SW480 (cell line): ENCODE results near the gene GRID1.

Source experiments
- DNase-seq: peaks from one replicate; pipeline ENCODE4 v3.0.0-alpha.2; 2016; ENCODE audit warnings: low spot score

Gene GRID1

DNA sequence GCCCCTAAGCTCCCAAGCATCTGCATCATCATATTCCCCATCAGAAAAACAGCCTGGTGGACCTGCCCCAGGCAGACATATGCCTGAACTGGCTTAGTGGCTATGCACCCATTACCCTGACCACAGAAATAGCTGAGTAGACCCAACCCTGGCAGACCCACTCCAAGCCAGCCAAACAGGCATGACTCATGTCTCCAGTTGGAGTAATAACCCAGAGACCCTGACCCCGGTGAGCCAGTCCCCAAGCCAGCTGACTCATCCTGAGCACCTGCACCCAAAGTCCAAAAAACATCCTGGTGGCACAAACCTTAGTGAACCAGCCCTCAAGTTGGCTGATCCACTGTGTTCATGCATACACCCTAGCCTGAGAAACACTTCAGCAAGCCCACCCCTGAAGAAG lies 555.9 kb downstream of the GRID1 start:
- no peak for DNase-seq

DNA sequence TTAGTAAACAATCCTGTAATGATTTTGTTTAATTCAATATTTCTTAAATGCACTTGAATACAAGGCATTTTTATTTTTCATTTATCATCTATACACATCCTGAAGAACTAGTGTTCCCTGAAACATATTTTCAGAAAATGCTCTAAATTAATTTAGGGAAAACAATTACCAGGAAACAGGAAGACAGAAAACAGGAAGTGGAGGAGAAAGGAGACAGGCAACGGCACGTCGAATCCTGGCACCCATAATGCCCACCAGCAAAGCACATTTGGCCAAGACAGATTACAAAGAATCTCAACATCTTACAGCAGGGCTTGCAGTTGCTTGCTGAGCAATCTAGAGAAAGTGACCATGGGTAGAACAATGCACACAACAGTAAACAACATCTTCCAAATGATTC lies 571.1 kb downstream of the GRID1 start:
- DNase-seq, result no peak

DNA sequence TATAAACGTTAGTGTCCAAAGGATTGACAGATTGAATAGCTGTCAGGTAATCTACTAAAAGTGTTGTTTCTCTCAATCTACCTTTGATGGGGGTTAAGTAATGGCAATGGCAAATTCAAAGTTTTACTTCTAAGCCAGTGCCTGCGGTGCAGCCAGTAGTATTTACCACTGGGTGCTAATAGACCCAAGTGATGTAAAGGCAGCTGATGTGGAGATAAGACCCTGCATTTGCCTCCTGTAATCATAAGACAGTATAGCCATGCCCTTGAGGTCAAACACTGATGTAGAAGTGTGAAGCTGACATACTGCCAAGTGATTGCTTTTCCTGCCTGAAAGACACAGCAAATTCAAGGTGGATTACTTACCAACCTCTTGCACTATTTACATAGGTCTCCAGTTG lies 572.0 kb downstream of the GRID1 start:
- no peak for DNase-seq

DNA sequence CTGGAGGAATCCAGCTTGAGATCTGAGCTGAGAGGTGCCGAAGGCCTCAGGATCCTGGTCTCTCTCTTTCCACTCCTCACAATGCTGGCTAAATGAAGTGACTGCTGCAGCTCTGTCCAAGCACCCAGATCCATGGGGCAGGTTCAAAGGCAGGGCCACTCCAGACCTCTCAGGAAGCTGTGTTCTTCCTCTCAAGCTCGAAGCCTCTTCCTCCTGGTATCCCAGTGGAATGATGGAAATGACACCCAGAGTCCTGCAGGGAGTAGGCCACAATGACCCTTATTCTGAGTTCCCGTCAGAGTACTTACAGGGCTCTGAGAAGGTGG lies 574.1 kb downstream of the GRID1 start:
- no peak for DNase-seq

DNA sequence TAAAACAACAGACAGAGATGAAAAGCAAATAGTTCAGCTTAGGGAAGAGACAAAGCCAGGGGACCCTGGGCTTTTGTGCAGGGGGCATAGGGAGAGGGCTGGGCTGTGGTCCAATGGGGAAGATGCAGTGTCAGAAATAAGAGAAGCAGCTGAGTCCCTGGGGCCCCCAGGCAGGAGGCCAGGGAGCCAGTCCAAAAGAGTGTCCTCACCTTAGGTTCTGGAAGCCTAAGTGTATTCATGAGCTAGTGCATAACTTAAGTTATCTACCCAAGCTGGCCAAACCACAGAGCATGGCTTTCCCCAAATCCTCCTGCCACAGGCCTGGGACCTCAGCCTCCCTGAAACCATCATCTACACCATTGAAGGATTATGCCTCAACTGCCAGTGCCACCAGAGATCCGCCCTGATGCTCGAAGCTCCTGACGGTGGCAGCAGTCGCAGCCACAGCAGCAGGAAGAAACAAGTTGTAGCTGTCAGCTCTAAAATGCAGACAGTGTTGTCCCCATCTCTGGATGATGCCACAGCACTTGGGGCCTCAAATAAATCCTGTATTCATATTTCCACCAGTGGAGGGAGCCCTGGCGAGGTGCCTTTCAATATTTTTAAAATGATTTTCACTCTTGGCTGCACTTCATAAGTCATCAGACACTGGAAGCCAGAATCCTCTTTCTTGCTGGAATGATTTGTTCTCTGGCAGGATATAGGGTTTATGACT lies 574.6 kb downstream of the GRID1 start:
- DNase-seq, result peak; percentile 4

DNA sequence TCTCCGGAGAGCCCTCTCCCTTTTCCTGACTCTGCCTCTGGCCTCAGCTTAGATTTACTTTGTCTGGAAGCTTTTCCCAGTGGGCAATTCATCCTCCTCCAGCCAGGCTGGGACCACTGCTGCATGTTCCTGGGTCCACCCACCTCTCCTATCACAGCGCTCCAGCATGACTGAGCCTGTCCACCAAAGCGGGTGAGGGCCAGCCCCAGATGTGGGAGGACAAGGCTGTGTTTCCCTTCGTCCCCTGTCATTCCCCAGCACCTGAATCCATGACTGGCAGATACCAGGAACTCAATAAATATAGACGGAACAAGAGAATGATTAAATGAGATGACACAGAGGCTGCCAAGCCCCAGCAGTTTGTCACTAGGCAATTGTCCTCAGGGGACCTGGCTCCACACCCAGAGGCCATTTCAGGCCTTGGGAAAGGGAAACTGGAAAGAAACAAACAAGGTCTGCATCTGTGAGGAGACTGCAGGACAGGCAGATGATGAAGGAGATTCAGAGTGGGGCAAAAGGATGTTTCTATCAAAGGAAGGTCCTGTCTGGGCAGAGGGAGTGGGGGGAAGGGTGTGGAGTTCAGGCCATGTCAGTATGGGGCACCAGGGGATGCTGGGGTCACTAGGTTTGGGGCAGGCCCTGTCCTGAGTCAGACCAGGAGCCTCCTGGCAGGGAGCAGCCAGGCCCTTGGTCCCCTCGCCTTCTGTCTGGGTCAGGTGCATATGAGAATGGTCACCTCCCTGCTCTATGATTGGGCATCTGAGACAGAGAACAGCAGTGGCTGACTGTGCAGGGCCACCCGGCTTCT lies 576.4 kb downstream of the GRID1 start:
- DNase-seq, result no peak

DNA sequence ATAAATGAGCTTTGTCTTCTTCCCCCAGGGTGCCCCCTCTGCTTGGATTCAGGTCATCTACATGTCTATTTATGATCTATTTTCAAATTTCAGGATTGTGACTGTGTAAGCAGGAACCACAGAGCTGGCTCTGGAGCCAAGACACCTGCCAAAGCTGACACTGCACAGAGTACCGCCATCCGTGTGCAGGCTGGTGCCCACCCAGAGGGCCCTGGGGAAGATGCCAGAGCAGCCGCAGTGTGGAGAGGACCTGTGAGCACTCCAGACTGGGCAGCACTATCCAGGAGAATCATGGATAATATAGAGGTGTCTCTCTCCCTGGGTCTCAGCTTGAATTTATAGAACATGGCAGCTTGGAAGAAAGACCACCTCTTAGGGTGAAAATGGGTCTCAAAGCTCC lies 577.5 kb downstream of the GRID1 start:
- no peak for DNase-seq

DNA sequence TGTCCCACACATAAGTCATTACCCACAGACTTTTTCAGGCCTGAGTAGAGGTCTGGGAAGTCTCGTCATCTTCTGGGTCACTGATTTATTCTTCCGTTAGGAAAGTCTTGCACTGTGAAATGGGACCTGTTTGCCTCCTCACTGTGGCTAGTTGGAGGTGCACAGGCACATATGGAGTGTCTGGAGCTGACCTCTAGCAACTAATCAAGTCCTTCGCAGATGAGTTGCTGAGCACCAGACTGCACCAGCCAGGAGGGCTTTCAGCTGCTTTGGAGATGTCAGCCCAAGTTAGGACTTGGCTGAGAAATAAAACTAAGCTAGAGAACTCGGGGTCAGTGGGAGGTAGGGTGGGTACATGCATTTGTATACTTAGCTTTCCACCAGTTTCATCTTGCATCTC lies 578.0 kb downstream of the GRID1 start:
- no peak for DNase-seq

DNA sequence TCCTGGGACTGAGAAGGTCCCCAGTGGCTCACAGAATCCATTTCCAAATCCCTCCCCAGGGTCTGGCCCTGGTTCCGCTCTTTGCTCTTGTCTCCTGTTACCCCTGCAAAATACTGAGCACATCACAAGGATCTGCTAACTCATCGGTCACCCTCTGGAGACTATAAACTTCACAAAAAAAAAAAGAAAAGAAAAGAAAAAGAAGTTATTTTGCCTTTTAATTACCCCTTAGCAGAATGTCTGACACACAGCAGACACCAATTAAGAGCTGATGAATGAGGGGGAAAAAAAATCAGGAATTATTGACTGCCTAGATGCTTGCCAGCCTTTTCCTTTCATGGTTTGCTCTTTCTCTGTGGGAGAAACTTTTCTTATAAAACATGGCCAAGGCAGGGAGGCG lies 578.7 kb downstream of the GRID1 start:
- DNase-seq, result no peak

DNA sequence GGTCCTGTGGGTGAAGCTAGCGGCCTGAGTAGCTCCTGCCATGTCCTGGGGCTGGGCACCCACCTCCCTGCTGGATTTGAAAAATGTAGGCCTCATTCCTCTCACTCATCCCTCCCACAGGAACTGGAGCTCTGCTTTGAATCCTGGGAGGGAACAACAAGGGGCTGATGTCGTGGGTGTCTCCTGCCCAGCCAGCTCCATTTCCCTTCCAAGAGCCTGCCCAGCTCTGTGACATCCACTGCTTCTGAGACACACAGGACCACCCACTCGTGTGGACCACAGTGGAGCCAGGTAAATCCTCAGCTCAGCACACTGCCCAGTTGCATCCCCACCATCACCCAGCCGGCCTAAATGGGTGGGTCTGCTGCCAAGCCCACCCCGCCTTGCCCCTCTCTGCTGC lies 579.2 kb downstream of the GRID1 start:
- DNase-seq, result no peak

DNA sequence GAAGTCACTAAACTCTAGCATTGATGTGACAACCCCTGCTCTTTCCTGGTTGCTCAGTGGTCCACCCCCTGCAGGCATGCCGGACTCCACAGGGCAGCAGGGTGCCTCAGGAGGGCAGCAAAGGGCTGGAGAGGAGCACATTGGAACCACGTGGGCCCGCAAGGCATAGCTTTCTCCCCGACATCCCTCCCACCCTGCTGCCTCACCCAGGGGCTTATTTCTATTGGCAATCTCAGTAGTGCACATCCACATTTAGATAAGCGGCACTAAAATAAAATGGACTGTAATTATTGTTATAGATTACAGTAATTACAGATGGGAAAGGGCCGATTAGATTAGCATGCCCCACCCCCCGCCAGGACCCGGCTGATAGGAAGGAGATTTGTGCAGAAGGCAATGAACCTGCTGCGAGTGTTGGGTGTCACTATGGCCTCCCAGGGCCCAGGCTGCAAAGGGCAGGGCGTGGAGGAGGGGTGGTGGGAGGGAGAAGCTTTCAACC lies 580.1 kb downstream of the GRID1 start:
- peak; percentile 18 for DNase-seq

DNA sequence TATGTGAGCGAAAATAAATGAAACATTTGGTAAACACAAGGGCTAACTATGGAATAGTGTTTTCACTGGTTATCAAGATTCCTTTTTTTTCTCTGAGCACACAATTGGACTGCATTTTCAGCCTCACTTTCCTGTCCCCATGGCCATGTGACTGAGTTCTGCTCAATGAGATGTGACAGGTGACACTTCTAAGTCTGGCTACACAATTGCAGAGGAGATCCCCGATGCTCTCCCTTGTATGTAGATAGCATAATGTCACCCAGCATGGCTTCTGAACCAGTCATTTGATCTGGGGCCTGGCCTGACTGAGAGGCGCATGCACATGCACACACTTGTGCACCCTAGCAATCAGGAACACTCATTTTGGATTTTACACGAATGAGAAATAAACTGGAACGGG lies 581.8 kb downstream of the GRID1 start:
- no peak for DNase-seq

DNA sequence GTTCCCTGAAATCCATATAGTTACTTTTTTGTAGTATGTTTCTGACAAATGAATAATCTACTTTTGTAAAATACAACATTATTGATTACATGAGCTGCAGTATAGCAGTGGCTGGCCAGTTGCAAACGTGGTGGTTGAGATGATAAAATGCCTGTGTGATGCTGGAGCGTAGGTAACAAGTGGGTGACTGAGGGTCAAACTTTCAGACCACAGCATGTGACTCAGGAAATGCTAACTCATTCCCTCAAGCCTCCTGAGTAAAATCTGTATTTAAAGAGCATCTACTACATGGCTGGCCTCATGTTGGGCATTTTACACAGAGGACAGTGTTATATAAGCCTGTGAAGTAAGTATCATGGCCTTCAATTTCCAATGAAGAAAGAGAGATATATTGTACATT lies 585.2 kb downstream of the GRID1 start:
- DNase-seq, result no peak

DNA sequence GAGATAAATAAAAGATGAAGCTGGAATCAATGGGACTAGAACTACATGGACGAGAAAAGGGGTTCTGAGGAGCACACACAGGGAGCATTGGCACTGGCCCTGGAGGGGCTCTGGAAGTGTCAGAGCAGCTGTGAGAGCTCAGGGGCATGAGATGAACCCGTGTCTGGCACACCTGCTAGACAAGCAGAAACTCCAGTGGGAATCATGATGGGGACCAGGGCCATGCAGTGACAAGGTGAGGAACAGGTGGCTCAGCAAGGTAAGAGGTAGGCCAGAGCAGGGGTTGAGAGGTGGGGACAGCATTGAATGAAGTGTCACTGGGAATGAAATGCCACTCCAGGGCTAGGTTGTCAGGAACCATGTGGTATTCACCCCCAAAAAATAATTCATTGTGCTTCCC lies 588.5 kb downstream of the GRID1 start:
- DNase-seq, result no peak

DNA sequence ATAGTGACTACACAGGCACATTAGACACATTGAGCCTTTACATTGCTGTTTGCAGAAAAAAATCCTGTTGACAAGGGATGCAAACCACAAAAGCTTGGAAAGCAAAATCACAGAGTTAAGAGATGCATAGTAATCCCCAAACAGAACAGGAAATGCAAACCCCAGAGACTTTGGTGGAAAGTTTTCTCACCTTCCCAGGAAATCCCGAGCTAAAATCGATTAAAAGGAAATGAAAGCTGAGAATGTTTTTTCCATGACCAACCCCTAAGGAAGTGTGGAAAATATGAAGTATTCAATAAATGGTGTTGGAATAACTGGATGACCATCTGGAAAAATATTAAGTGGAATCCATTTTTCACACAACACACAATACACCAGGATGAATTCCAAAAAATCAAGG lies 598.7 kb downstream of the GRID1 start:
- no peak for DNase-seq

DNA sequence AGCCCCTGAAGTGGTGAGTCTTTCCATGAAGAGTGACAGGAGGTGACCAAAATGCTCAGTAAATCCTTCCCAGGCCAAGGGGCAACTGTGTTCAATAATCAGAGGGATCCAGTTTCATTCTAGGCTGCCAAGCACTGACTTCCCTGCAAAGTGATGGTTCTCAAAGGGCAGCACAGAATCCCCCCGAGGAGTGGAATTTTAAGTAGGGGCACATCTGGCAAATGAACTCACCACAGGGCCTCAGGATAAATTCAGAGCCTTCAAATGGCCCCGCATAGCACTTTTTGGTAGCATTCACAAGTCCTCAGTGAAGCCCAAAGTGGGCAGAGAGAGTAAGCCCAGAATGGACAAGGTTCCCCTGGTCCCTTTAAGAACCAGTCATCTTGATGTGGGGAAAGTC lies 602.5 kb downstream of the GRID1 start:
- DNase-seq, result no peak

DNA sequence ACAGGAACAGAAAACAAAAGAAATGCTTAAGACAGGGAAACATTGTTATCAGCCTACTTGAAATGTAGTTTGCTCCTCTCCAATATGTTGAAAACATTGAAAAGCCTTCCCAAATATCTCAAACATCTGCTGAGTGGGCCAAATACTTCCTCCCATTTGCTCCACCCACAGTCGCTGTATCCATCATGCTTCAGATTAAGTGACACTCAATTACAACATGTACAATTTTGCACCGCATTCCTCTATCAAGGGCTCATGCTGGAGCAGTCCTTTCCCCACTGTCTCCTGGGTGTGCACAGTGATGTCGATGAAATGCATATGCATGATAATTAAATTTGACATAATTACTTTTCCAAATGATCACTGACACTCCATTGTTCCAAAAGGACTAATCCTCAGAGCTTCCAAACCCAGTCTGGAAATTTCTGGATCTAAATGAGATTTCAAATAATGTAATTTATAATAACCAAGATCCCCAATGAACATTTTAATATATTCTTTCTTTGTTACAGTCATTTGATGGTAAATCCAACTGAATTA lies 604.6 kb downstream of the GRID1 start:
- DNase-seq, result no peak

DNA sequence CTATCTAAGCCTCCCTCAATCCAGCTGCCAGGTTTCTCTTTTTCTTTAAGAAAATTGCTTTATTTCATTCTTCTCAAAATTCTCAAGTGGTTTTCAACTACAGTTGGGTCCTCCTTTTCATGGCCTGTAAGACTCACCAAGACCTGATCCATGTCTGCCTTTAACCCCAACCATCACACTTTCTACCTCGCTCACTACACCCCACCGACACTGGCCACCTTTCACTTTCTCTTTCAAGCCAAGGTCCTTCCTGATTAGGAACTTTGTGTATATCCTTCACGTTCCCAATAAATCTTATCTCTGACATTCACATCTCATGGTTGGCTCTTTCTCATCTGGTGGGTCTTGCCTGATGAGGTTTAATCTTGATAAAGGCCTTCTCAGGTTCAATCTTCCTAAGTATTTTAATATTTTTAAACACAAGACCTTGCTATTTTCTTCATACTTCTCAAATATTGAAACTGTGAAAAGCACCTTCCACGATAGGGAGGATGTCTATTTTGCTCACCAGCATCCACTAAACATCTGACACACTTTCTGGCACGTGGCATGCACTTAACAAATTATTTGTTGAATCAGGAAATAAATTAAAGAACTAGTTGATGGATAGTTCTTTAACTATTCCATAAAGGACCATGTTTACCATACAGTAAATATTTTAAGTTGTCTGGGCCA lies 624.8 kb downstream of the GRID1 start:
- DNase-seq, result no peak

DNA sequence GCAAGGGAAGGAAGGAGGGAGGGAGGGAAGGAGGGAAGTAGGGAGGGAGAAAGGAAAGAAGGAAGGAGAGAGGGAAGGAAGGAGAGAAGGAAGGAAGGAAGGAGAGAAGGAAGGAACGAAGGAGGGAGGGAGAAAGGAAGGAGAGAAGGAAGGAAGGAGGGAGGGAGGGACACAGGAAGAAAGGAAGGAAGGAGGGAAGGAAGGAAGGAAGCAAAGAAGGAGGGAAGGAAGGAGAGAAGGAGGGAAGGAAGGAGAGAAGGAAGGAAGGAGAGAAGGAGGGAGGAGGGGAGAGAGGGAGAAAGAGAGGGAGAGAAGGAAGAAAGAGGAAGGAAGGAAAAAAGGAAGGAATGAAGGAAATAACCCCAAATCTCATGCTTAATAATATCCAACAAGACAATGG lies 630.6 kb downstream of the GRID1 start:
- no peak for DNase-seq

DNA sequence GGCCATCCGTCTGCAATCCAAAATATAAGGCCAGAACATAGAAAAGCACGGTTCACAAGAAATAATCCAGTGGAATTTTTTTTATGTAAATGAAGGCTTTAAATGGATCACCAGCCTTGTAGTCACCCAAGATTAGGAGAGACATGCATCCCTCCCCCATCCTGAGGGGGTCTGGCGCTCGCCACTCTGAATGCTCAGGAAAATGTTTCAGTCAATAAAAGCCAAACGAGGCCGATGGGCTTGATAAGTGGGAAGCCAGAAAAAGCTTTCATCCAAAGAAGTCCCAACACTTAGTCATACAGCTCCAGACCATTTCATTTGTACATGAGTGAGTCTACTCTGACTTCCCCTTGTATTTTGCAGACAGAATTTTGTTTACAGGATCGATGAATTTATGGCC lies 631.8 kb downstream of the GRID1 start:
- DNase-seq, result no peak

DNA sequence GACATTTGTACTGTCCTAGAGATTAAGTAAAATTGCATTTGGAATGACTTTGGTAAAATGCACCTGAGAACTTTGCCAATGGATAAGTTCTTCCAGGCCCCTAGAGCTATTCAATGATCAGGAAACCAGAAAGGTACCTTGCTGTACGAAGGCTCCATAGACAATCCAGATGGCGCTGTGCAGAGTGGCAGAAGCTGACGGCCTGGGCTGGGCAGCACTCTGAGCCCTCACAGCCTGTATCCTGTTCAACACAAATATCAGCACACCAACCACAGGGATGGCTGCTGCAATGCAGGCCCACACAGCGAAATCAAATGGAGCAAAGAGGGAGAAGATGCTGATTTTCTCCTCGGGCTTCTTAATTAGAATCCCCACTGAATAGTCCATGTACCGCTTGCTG lies 642.4 kb downstream of the GRID1 start:
- DNase-seq, result no peak

DNA sequence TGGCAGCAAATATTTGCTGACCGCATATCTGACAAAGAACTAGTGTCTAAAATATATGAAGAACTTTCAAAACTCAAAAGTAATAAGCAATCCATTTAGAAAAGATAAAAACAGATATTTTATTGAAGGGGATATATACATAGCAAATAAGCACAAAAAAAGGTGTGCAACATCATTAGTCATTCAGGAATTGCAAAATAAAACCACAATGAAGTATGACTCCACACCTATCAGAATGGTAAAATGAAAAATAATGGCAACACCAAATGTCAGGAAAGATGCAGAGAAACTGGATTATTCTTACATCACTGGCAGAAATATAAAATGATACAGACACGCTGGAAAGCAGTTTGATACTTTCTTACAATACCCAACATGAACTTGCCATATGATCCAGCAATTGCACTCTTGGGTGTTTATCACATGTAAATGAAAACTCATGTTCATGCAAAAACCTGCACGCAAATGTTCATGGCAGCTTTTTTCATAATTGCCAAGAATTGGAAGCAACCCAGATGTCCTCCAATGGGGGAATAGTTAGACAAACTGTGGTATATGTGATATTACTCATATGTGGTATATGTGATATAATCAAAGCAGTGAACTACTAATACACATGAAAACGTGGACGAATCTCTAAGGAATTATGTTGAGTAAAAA lies 645.5 kb downstream of the GRID1 start:
- DNase-seq, result no peak
